GM18508 (cell line): ENCODE results near the gene IL32.

Experiments used
- ATAC-seq: cut with Tn5 transposase; IDR thresholded peaks from one replicate; pipeline ENCODE4 v1.9.1; 2021; ENCODE audit warnings: moderate number of reproducible peaks; ENCODE audit not compliant: insufficient read depth, unreplicated experiment

The IL32 gene

GRCh38 chr16:3112058-3112880 is 46.8 kb downstream of the IL32 start, which contains the start of gene ZNF205:
Gene ZNF205, plus strand, starts transcription at chr16:3112586. Its CDS starts 845 bp downstream, at chr16:3113431.
- no peak for ATAC-seq

DNA sequence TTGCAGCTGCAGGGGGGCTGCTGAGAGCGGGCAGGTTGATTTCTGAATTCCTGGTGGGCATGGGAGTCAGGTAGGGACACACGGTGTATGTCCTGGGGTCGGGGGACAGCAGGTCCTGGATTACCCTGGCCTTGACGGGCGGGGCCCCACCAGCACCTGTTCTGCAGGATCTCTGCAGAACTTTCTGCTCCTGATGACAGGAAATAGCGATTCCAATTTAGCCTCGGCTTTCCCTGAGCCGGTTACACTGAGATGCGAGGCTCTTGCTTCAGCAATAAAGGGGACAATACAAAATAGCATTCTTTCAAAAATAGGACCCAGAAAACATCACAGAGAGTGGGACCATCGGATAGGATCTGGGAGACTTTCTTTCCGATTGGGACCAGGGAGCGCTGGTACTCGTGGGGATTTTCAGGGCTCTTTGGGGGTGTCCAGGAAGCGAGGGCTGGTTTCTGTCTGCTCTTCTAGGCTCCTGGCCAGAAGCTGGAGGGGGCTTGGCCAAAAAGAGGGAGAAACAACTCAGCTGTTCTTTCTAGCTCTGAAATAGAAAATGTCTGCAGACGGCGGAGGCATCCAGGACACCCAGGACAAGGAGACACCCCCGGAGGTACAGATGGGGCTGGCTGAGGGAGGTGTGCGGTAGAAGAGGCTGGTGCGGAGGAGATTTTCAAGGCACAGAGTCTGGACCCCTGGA is 47.6 kb downstream of the IL32 start:
- ATAC-seq: no peak

GRCh38 chr16:3113765-3114479 is 48.5 kb downstream of the IL32 start:
- no peak for ATAC-seq

GRCh38 chr16:3115003-3115402 is 49.6 kb downstream of the IL32 start:
- ATAC-seq: no peak

GRCh38 chr16:3115561-3115960 is 50.1 kb downstream of the IL32 start:
- no peak for ATAC-seq

DNA sequence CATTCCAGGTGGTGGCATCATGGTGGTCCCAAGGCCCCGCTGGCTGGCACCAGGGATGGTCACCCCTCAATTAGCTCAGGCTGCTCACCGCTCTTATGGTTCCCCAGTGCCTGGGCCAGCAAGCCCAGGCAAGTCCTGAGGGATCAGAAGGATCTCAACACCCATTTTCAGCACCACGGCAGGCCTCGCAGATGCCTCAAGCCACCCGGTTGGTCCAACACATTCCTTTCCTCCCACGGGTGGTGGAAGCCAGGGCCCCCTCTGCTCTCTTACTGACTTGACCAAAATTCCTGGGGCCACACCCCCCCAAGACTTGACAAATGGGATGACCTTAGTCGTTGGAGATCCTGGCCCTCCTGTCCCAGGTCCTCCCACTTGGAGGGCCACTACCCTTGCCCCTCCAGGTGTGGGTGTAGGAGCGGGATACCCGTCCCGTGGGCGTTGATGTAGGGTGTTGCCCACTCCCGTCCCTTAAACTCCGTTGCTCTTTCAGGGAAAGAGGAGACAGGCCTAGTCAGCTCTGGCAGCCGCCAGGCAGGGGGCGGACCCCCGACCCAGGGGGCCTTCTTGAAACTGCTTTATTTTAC is 52.9 kb downstream of the IL32 start:
- ATAC-seq: no peak

DNA sequence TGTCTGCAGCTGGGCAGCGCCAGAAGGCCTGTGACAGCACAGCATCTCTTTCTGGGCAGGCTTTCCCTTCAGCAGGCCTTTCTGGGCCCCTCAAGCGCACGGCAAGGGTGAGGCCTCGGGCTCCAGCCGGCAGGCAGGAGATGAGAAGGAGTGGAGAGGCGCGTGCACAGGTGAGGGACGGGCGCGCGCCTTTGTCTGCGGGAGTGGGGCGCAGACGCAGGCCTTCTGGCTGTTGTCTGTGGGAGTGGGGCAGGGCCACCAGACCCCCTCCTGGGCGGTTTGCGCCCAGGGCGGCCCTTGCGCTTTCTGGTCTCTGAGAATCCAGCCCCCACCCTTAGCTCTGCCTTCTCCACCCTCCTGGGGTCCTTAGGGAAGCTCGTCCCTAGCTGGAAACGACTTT is 53.4 kb downstream of the IL32 start:
- no peak for ATAC-seq
